Testis (tissue), 3 donors: ENCODE results near the gene VAMP5. TPM values are rescaled to one million over a fixed set of nuclear protein-coding genes. Genes with fewer than 3 reads are reported as not detected.

Experiments
- DNase-seq: peaks from one replicate; pipeline ENCODE4 v3.0.0-alpha.2; 2019
- H3K27ac ChIP-seq, 2 donors: fragments of 200-600 bp; sonication (generic); one replicate each; pipeline ENCODE4 v1.5.1; 2019
- H3K27me3 ChIP-seq: fragments of 200-600 bp; sonication (generic); one replicate; pipeline ENCODE4 v1.5.1; 2019
- H3K36me3 ChIP-seq: fragments of 200-600 bp; sonication (generic); one replicate; pipeline ENCODE4 v1.5.1; 2017; ENCODE audit warnings: low read depth; ENCODE audit errors: missing control alignments
- H3K4me1 ChIP-seq: fragments of 200-600 bp; sonication (generic); one replicate; pipeline ENCODE4 v1.5.1; 2019
- H3K4me3 ChIP-seq, 2 donors: fragments of 200-600 bp; sonication (generic); one replicate each; pipeline ENCODE4 v1.5.1; 2017 to 2019
- H3K9me3 ChIP-seq: fragments of 200-600 bp; sonication (generic); one replicate; pipeline ENCODE4 v1.5.1; 2017
- CTCF ChIP-seq, 3 experiments: fragments of 450-650 bp in 2 of 3; fragments of 200-600 bp in 1 of 3; sonication (generic) in 1 of 3; IDR thresholded peaks; one replicate each; pipeline ENCODE4 v1.5.1; 2016 to 2019; ENCODE audit warnings: antibody characterized with exemption in 3 of 3, mild to moderate bottlenecking in 2 of 3, moderate library complexity in 1 of 3
- POLR2A ChIP-seq: fragments of 450-650 bp; IDR thresholded peaks from one replicate; pipeline ENCODE4 v1.6.1; 2017; ENCODE audit warnings: antibody characterized with exemption, mild to moderate bottlenecking, moderate library complexity
- WGBS, 2 donors: methylation state at CpG; one replicate each; pipeline ENCODE4 v1.1.5; 2018; 5-methylcytosine and 5-hydroxymethylcytosine counted together
- intact Hi-C: fragments of 100-400 bp; cut with DNase I; formaldehyde crosslinking; loops from one replicate; pipeline ENCODE4 v1.15.1; 2023; ENCODE audit warnings: low total_unique reads
- polyA plus RNA-seq: library from polyadenylated mRNA; stranded (reverse); fragments of 350-450 nt; fragmentation: Illumina TruSeq; extraction: RNeasy Lipid Tissue Mini Kit (QIAGEN cat#74804); gene quantifications from one replicate; pipeline ENCODE4 v1.2.3, GENCODE V29; 2014; ENCODE audit warnings: low read depth, low replicate concordance; ENCODE audit not compliant: insufficient read depth
- small RNA-seq, 2 donors: library from RNA; depleted of rRNA; stranded (forward); fragments of <200 nt; gene quantifications; one replicate each; pipeline ENCODE3, GENCODE V24; 2016
- total RNA-seq, 2 donors: library from RNA; depleted of rRNA; stranded (reverse); fragments of >200 nt; gene quantifications; one replicate each; pipeline ENCODE4 v1.2.3, GENCODE V29; 2016

The VAMP5 gene
- total and polyA plus RNA-seq, 3 donors from 2014 or later: 4.9 to 36.8 (median 17.5) TPM

- TF ChIP-seq CTCF (IDR thresholded peaks at IDR 0.05) (no peak), POLR2A (no peak)
- Histone ChIP-seq H3K36me3 (no peaks in the 10 kb centered on the region), H3K4me1 (peaks cover 5% of the 10 kb centered on the region), H3K27me3 (no peaks in the 10 kb centered on the region), H3K27ac (peak overlapping the region; percentile 36 to 50), H3K4me3 (no peak overlapping the region), H3K9me3 (no peaks in the 10 kb centered on the region)
- WGBS, 2 donors: 74 to 76% methylated on average over 8 of the region's 8 CpGs
- no peak for DNase-seq
- intact Hi-C loops: no loop called here
Measured at GRCh38 chr2:85635011-85635410, 50.8 kb downstream of the VAMP5 start.

DNA sequence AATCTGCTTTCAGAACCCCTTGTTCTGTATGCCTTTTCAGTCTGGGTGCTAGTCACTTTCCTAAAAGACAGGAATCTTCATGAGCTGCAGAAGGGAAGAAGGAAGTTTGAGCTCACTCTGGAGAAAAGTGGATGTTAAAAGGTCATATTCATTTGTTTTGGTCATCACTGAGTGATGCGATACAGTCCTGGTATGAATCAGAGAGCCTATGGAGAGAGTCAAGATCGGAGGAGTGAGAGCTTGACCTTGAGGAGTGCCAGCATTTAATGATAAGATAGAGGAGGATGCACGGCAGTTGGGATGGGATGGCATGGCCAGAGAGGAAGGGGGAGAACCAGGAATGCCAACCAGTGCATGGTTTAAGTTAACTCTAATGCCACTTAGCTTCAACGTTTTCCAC, 51.4 kb downstream of the VAMP5 start:
- Histone ChIP-seq H3K27me3 (no peaks in the 10 kb centered on the region), H3K4me3 (no peak overlapping the region), H3K27ac (peak overlapping the region; percentile 36 to 50), H3K4me1 (peaks cover 5% of the 10 kb centered on the region), H3K9me3 (no peaks in the 10 kb centered on the region), H3K36me3 (no peaks in the 10 kb centered on the region)
- intact Hi-C loops: no loop called here
- peak; percentile 57 for DNase-seq
- TF ChIP-seq POLR2A: no peak
- no peak for TF ChIP-seq CTCF (IDR thresholded peaks at IDR 0.05)
- whole genome bisulfite sequencing, 2 donors: 37 to 48% methylated on average over 4 of the region's 4 CpGs

- intact Hi-C loops: no loop called here
- H3K4me1 ChIP-seq: no peaks in the 10 kb centered on the region
- H3K27me3 ChIP-seq: no peaks in the 10 kb centered on the region
- no peak overlapping the region for H3K4me3 ChIP-seq
- 83 to 92% methylated on average over 3 of the region's 3 CpGs for WGBS, 2 donors
- TF ChIP-seq CTCF (IDR thresholded peaks at IDR 0.05) (no peak), POLR2A (no peak)
- H3K36me3 ChIP-seq: no peaks in the 10 kb centered on the region
- no peak for DNase-seq
- no peaks in the 10 kb centered on the region for H3K9me3 ChIP-seq
- H3K27ac ChIP-seq: no peak overlapping the region
Measured at GRCh38 chr2:85642725-85643124, 58.5 kb downstream of the VAMP5 start.

Small RNAs within 50 kb of the gene (small RNA-seq; reads per million reads assigned to genes)
- gene RN7SL126P: 0 reads per million in 2 donors

Other genes starting within 250 kb of the VAMP5 start
- 10 to 100 TPM; 54.0 to 60.5 TPM for gene RETSAT, start 229.9 kb upstream of the VAMP5 start, total RNA-seq
- 49.7 TPM for gene RETSAT, start 229.9 kb upstream of the VAMP5 start, polyA plus RNA-seq
- gene ELMOD3, start 229.7 kb upstream of the VAMP5 start, total RNA-seq: 10 to 100 TPM; 38.4 to 51.6 TPM
- gene ELMOD3, start 229.7 kb upstream of the VAMP5 start, polyA plus RNA-seq: 26.2 TPM
- gene CAPG, start 174.1 kb upstream of the VAMP5 start, total RNA-seq: 10 to 100 TPM; 17.7 to 29.4 TPM
- gene CAPG, start 174.1 kb upstream of the VAMP5 start, polyA plus RNA-seq: 74.5 TPM
- 10 to 100 TPM; 11.2 to 13.6 TPM for gene SH2D6, start 165.7 kb upstream of the VAMP5 start, total RNA-seq
- 15.9 TPM for gene SH2D6, start 165.7 kb upstream of the VAMP5 start, polyA plus RNA-seq
- gene MAT2A, start 45.3 kb upstream of the VAMP5 start, total RNA-seq: 100 to 1,000 TPM; 219 to 268 TPM
- 198 TPM for gene MAT2A, start 45.3 kb upstream of the VAMP5 start, polyA plus RNA-seq
- 10 to 100 TPM; 26.8 to 31.8 TPM for gene GGCX, start 22.9 kb upstream of the VAMP5 start, total RNA-seq
- 21.1 TPM for gene GGCX, start 22.9 kb upstream of the VAMP5 start, polyA plus RNA-seq
- gene VAMP8, start 6.8 kb upstream of the VAMP5 start, total RNA-seq: 10 to 100 TPM; 10.8 to 13.9 TPM
- gene VAMP8, start 6.8 kb upstream of the VAMP5 start, polyA plus RNA-seq: 59.0 TPM
- 100 to 1,000 TPM; 119 to 137 TPM for gene RNF181, start 11.3 kb downstream of the VAMP5 start, total RNA-seq
- 189 TPM for gene RNF181, start 11.3 kb downstream of the VAMP5 start, polyA plus RNA-seq
- 10 to 100 TPM; 33.1 to 44.0 TPM for gene TMEM150A, start 18.3 kb downstream of the VAMP5 start, total RNA-seq
- 39.3 TPM for gene TMEM150A, start 18.3 kb downstream of the VAMP5 start, polyA plus RNA-seq
- gene C2orf68, start 27.6 kb downstream of the VAMP5 start, total RNA-seq: 10 to 100 TPM; 22.9 to 37.6 TPM
- gene C2orf68, start 27.6 kb downstream of the VAMP5 start, polyA plus RNA-seq: 55.7 TPM
- 10 to 100 TPM; 74.9 to 96.8 TPM for gene USP39, start 31.8 kb downstream of the VAMP5 start, total RNA-seq
- 49.8 TPM for gene USP39, start 31.8 kb downstream of the VAMP5 start, polyA plus RNA-seq
- gene SFTPB, start 83.8 kb downstream of the VAMP5 start, total RNA-seq: under 1 TPM in 1 of 2 donors, not detected in 1; 0.25 TPM
- 0.36 TPM for gene SFTPB, start 83.8 kb downstream of the VAMP5 start, polyA plus RNA-seq
- 1 to 10 TPM in 1 of 2 donors, under 1 TPM in 1; 0.43 to 2.6 TPM for gene GNLY, start 109.9 kb downstream of the VAMP5 start, total RNA-seq
- 2.2 TPM for gene GNLY, start 109.9 kb downstream of the VAMP5 start, polyA plus RNA-seq
- 10 to 100 TPM; 14.2 to 16.8 TPM for gene ATOH8, start 169.6 kb downstream of the VAMP5 start, total RNA-seq
- gene ATOH8, start 169.6 kb downstream of the VAMP5 start, polyA plus RNA-seq: 13.5 TPM